ENCODE results near the gene TAF10.

GRCh38 chr11:6629892-6630631, 18.0 kb upstream of the TAF10 start:
- TF ChIP-seq, protein P1, sequence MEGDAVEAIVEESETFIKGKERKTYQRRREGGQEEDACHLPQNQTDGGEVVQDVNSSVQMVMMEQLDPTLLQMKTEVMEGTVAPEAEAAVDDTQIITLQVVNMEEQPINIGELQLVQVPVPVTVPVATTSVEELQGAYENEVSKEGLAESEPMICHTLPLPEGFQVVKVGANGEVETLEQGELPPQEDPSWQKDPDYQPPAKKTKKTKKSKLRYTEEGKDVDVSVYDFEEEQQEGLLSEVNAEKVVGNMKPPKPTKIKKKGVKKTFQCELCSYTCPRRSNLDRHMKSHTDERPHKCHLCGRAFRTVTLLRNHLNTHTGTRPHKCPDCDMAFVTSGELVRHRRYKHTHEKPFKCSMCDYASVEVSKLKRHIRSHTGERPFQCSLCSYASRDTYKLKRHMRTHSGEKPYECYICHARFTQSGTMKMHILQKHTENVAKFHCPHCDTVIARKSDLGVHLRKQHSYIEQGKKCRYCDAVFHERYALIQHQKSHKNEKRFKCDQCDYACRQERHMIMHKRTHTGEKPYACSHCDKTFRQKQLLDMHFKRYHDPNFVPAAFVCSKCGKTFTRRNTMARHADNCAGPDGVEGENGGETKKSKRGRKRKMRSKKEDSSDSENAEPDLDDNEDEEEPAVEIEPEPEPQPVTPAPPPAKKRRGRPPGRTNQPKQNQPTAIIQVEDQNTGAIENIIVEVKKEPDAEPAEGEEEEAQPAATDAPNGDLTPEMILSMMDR (IDR thresholded peaks at IDR 0.05; ENCODE audit: low read length) = no peak
- no peak for TF ChIP-seq EZH2 (IDR thresholded peaks at IDR 0.05; ENCODE audit: borderline replicate concordance, low read length)
